HepG2 (cell line): Measurements from ENCODE around the gene DPM2. TPM values are rescaled to one million over a fixed set of nuclear protein-coding genes. Genes with fewer than 3 reads are reported as not detected.

Experiments used
- ATAC-seq: fragments of 200-7000 bp; cut with Tn5 transposase; 3 replicates; pipeline ENCODE4 v1.9.1; 2020; ENCODE audit warnings: mild to moderate bottlenecking, moderate library complexity
- BruUV-seq: library from RNA; stranded (reverse); fragments of 400-500 nt; replicated peaks from 2 replicates; lab custom pipeline; 2021; lab: Mats Ljungman, UMichigan
- CTCF ChIA-PET: fragments of 300-600 bp; formaldehyde crosslinking; extraction: SDS; loops from one replicate; lab custom pipeline; 2021; ENCODE audit warnings: low total read pairs, inconsistent platforms, low intra/inter-chr PET ratio; lab: Yijun Ruan, JAX
- POLR2A ChIA-PET: fragments of 350-600 bp; sonication (Branson Sonifier 250); formaldehyde crosslinking; loops from one replicate; lab custom pipeline; 2020; ENCODE audit warnings: antibody characterized with exemption, inconsistent platforms; lab: Yijun Ruan, JAX
- DNase-seq: peaks from one replicate; pipeline ENCODE4 v3.0.0-alpha.2; 2015; ENCODE audit warnings: low spot score
- FAIRE-seq: peaks from 3 replicates; lab custom pipeline; 2011; peaks lifted over from hg19 to GRCh38; lab: Jason Lieb, UNC
- H2AFZ ChIP-seq: one replicate; pipeline ENCODE4 v1.6.1; 2011; ENCODE audit warnings: low read length, inconsistent platforms
- H3K27ac ChIP-seq: fragments of 300-600 bp; 3 replicates; pipeline ENCODE4 v1.8.0; 2011; ENCODE audit warnings: mixed run types, mild to moderate bottlenecking, mixed read lengths, low read length, inconsistent platforms; ENCODE audit not compliant: insufficient read depth; ENCODE audit errors: extremely low read length
- H3K27me3 ChIP-seq, 2 experiments: fragments of 200-600 bp in 1 of 2; 2 replicates in 1 of 2; 3 replicates in 1 of 2; pipeline versions ENCODE4 v1.6.0 to v1.8.0; 2011; ENCODE audit warnings: low read length in 2 of 2, mild to moderate bottlenecking in 2 of 2, moderate library complexity in 2 of 2, inconsistent platforms in 1 of 2; ENCODE audit not compliant: insufficient read depth in 2 of 2, control insufficient read depth in 1 of 2
- H3K36me3 ChIP-seq, 2 experiments: fragments of 200-600 bp in 1 of 2; replicated peaks in 1 of 2; 2 replicates in 1 of 2; 3 replicates in 1 of 2; pipeline versions ENCODE4 v1.5.1 to v1.8.0; 2011; ENCODE audit warnings: low read length in 2 of 2, inconsistent platforms in 1 of 2; ENCODE audit not compliant: insufficient read depth in 2 of 2, control insufficient read depth in 1 of 2
- H3K4me1 ChIP-seq: 2 replicates; pipeline ENCODE4 v1.5.1; 2012; ENCODE audit warnings: low read length, inconsistent platforms; ENCODE audit not compliant: insufficient read depth
- H3K4me2 ChIP-seq: 2 replicates; pipeline ENCODE4 v1.6.0; 2011; ENCODE audit warnings: low read depth, low read length, inconsistent platforms
- H3K4me3 ChIP-seq, 3 experiments: fragments of 200-600 bp in 1 of 3; sonication (generic), shearing (Covaris generic) in 1 of 3; replicated peaks in 1 of 3; 2 replicates each; pipeline ENCODE4 v1.5.1; 2011 to 2016; ENCODE audit warnings: low read length in 3 of 3, inconsistent platforms in 2 of 3, low read depth in 2 of 3, mild to moderate bottlenecking in 2 of 3, control low read depth in 1 of 3, mixed read lengths in 1 of 3; ENCODE audit not compliant: insufficient read depth in 1 of 3
- H3K79me2 ChIP-seq: one replicate; pipeline ENCODE4 v1.6.1; 2011; ENCODE audit warnings: low read length, inconsistent platforms; ENCODE audit not compliant: insufficient read depth
- H3K9ac ChIP-seq: 2 replicates; pipeline ENCODE4 v1.6.0; 2011; ENCODE audit warnings: mild to moderate bottlenecking, low read depth, low read length, inconsistent platforms; ENCODE audit not compliant: insufficient read depth
- H3K9me3 ChIP-seq: 2 replicates; pipeline ENCODE4 v1.5.1; 2012; ENCODE audit warnings: mild to moderate bottlenecking, low read length
- H4K20me1 ChIP-seq: 2 replicates; pipeline ENCODE4 v1.6.0; 2011; ENCODE audit warnings: inconsistent platforms, mild to moderate bottlenecking, low read length, moderate library complexity; ENCODE audit not compliant: insufficient read depth
- BHLHE40 ChIP-seq: IDR thresholded peaks from 2 replicates; pipeline ENCODE4 v1.6.1; 2011; ENCODE audit warnings: low read length, improper control_type of control experiment
- CCDC6 ChIP-seq: sonication (generic); formaldehyde crosslinking; IDR thresholded peaks from 2 replicates; pipeline ENCODE4 v1.8.1; 2022; ENCODE audit warnings: mild to moderate bottlenecking, missing genetic modification reagents, moderate library complexity
- PHF8 ChIP-seq: sonication (generic); formaldehyde crosslinking; IDR thresholded peaks from 2 replicates; pipeline ENCODE4 v1.5.0; 2020; ENCODE audit warnings: missing genetic modification reagents
- SP140L ChIP-seq: sonication (generic); formaldehyde crosslinking; IDR thresholded peaks from 2 replicates; pipeline ENCODE4 v1.4.0; 2020; ENCODE audit warnings: missing genetic modification reagents, borderline replicate concordance
- TMF1 ChIP-seq: sonication (generic); formaldehyde crosslinking; IDR thresholded peaks from 2 replicates; pipeline ENCODE4 v1.8.1; 2022; ENCODE audit warnings: low read depth, missing genetic modification reagents
- YY1 ChIP-seq: IDR thresholded peaks from 2 replicates; pipeline ENCODE4 v1.6.1; 2011; ENCODE audit warnings: low read length, low read depth, moderate library complexity, mild to moderate bottlenecking; ENCODE audit not compliant: insufficient read depth, insufficient replicate concordance
- ZBTB7A ChIP-seq: sonication (generic); formaldehyde crosslinking; IDR thresholded peaks from 2 replicates; pipeline ENCODE4 v1.8.0; 2022; ENCODE audit warnings: mild to moderate bottlenecking, missing genetic modification reagents
- ZFY ChIP-seq: sonication (generic); formaldehyde crosslinking; IDR thresholded peaks from 2 replicates; pipeline ENCODE4 v1.4.0; 2020; ENCODE audit warnings: missing genetic modification reagents
- ZNF24 ChIP-seq: fragments of 450-650 bp; IDR thresholded peaks from 2 replicates; pipeline ENCODE4 v1.6.1; 2017; ENCODE audit warnings: antibody characterized with exemption, mild to moderate bottlenecking
- ZNF30 ChIP-seq: sonication (generic); formaldehyde crosslinking; IDR thresholded peaks from 2 replicates; pipeline ENCODE4 v1.5.0; 2020; ENCODE audit warnings: mild to moderate bottlenecking, missing genetic modification reagents
- ZNF430 ChIP-seq: sonication (generic); formaldehyde crosslinking; IDR thresholded peaks from 2 replicates; pipeline ENCODE4 v1.9.0; 2021; ENCODE audit warnings: mild to moderate bottlenecking, missing genetic modification reagents
- ZNF605 ChIP-seq: sonication (generic); formaldehyde crosslinking; IDR thresholded peaks from 2 replicates; pipeline ENCODE4 v1.8.0; 2022; ENCODE audit warnings: mild to moderate bottlenecking, missing genetic modification reagents
- ZNF660 ChIP-seq: sonication (generic); formaldehyde crosslinking; IDR thresholded peaks from 2 replicates; pipeline ENCODE4 v1.5.1; 2020; ENCODE audit warnings: mild to moderate bottlenecking, low read depth, missing genetic modification reagents, borderline replicate concordance
- ZSCAN20 ChIP-seq: sonication (generic); formaldehyde crosslinking; IDR thresholded peaks from 2 replicates; pipeline ENCODE4 v1.4.0; 2020; ENCODE audit warnings: missing genetic modification reagents, mild to moderate bottlenecking, borderline replicate concordance
- WGBS: methylation state at CpG from one replicate; pipeline ENCODE4 v1.1.6; 2017; ENCODE audit warnings: low lambda C conversion rate; 5-methylcytosine and 5-hydroxymethylcytosine counted together
- in situ Hi-C: cut with HindIII; loops from 2 replicates; pipeline ENCODE4 v1.10.0; 2017; ENCODE audit warnings: low pct_unique_long_range_greater_than_20kb; ENCODE audit not compliant: extremely low pct_ligation_motif_present
- intact Hi-C: fragments of 100-400 bp; cut with micrococcal nuclease; formaldehyde crosslinking; loops from one replicate; pipeline ENCODE4 v1.10.0; 2022; ENCODE audit not compliant: unreplicated experiment
- polyA plus RNA-seq, 8 experiments: library from polyadenylated mRNA; depleted of rRNA in 3 of 8; stranded (reverse) in 7 of 8; unstranded in 1 of 8; fragments of >200 nt; fragmentation: Illumina TruSeq in 4 of 8; extraction: Trizol in 4 of 8; gene quantifications; 2 replicates each; pipeline versions ENCODE4 v1.2.1 to v1.2.3, GENCODE V29; 2011 to 2016; ENCODE audit warnings: low read depth in 4 of 8, missing spikeins in 1 of 8, mixed read lengths in 1 of 8; ENCODE audit not compliant: insufficient read depth in 1 of 8
- total RNA-seq, 5 experiments: library from RNA; depleted of rRNA; stranded (reverse); fragments of >200 nt; fragmentation: Illumina TruSeq; extraction: Trizol; gene quantifications; 2 replicates each; pipeline ENCODE4 v1.2.3, GENCODE V29; 2016; ENCODE audit warnings: low read depth in 1 of 5
- TF ChIP-seq, protein P1 (sequence below): sonication (generic); formaldehyde crosslinking; IDR thresholded peaks from 2 replicates; pipeline ENCODE4 v1.9.0; 2022; ENCODE audit warnings: missing genetic modification reagents, mild to moderate bottlenecking, borderline replicate concordance
- TF ChIP-seq, protein P2 (sequence below): sonication (generic); formaldehyde crosslinking; IDR thresholded peaks from 2 replicates; pipeline ENCODE4 v1.4.0; 2020; ENCODE audit warnings: missing genetic modification reagents, borderline replicate concordance

DPM2 gene
- total and polyA plus RNA-seq, 2 of the 13 experiments (the other 11 are each of a cell fraction or from before 2014, with no cell fraction given): 24.8 to 35.3 TPM

- 7% methylated on average over 15 of the region's 89 CpGs for WGBS
- ChIA-PET POLR2A (interaction anchor here (1.3 to 3.8 kb wide), 4 partner anchors 9 to 164 kb away, joined by 3 to 55 read pairs (median 16); partner anchors contain the start of genes ST6GALNAC4 and TOR2A), CTCF (no interaction called here)
- DNase-seq (no peak), FAIRE-seq (no peak), ATAC-seq (peak; percentile 14)
- H3K27me3 ChIP-seq: no peaks in the 10 kb centered on the region
- intact Hi-C loops (no loop called here), in situ Hi-C loops (no loop called here)
- H2AFZ ChIP-seq: no peak within 1 kb of the TSS
- H3K4me1 ChIP-seq: peaks cover 64% of the 10 kb centered on the region
- H3K27ac ChIP-seq: peak within 1 kb of the TSS; percentile 91
- H4K20me1 ChIP-seq: no peaks in the 10 kb centered on the region
- H3K9ac ChIP-seq: peak within 1 kb of the TSS; percentile 81
- H3K4me2 ChIP-seq: peak within 1 kb of the TSS; percentile 84
- no peaks in the 10 kb centered on the region for H3K9me3 ChIP-seq
- H3K79me2 ChIP-seq: peaks cover 17% of the 10 kb centered on the region
- H3K4me3 ChIP-seq: peak within 1 kb of the TSS; percentile 89 to 95 (median 95)
- peaks cover 11 to 21% of the 10 kb centered on the region in 2 experiments for H3K36me3 ChIP-seq
- no TSS peak for BruUV-seq
- no peak for TF ChIP-seq ZNF30
- TF ChIP-seq ZBTB7A: peak; percentile 81; the same call in 1 of the 2 replicates
- peak; percentile 65 for TF ChIP-seq YY1
- 0 out of 2 replicates have a peak, but pooled peaks have one; percentile 65 for TF ChIP-seq ZNF430 (CRISPR knock-in tag)
- 0 out of 2 replicates have a peak, but pooled peaks have one; percentile 5 for TF ChIP-seq ZNF605 (CRISPR knock-in tag)
- no peak for TF ChIP-seq SP140L
- no peak for TF ChIP-seq ZNF24
- TF ChIP-seq, protein P1, sequence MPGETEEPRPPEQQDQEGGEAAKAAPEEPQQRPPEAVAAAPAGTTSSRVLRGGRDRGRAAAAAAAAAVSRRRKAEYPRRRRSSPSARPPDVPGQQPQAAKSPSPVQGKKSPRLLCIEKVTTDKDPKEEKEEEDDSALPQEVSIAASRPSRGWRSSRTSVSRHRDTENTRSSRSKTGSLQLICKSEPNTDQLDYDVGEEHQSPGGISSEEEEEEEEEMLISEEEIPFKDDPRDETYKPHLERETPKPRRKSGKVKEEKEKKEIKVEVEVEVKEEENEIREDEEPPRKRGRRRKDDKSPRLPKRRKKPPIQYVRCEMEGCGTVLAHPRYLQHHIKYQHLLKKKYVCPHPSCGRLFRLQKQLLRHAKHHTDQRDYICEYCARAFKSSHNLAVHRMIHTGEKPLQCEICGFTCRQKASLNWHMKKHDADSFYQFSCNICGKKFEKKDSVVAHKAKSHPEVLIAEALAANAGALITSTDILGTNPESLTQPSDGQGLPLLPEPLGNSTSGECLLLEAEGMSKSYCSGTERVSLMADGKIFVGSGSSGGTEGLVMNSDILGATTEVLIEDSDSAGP (CRISPR knock-in tag): peak; percentile 27; the same call in 1 of the 2 replicates
- TF ChIP-seq ZFY (CRISPR knock-in tag): peak; percentile 78
- TF ChIP-seq, protein P2, sequence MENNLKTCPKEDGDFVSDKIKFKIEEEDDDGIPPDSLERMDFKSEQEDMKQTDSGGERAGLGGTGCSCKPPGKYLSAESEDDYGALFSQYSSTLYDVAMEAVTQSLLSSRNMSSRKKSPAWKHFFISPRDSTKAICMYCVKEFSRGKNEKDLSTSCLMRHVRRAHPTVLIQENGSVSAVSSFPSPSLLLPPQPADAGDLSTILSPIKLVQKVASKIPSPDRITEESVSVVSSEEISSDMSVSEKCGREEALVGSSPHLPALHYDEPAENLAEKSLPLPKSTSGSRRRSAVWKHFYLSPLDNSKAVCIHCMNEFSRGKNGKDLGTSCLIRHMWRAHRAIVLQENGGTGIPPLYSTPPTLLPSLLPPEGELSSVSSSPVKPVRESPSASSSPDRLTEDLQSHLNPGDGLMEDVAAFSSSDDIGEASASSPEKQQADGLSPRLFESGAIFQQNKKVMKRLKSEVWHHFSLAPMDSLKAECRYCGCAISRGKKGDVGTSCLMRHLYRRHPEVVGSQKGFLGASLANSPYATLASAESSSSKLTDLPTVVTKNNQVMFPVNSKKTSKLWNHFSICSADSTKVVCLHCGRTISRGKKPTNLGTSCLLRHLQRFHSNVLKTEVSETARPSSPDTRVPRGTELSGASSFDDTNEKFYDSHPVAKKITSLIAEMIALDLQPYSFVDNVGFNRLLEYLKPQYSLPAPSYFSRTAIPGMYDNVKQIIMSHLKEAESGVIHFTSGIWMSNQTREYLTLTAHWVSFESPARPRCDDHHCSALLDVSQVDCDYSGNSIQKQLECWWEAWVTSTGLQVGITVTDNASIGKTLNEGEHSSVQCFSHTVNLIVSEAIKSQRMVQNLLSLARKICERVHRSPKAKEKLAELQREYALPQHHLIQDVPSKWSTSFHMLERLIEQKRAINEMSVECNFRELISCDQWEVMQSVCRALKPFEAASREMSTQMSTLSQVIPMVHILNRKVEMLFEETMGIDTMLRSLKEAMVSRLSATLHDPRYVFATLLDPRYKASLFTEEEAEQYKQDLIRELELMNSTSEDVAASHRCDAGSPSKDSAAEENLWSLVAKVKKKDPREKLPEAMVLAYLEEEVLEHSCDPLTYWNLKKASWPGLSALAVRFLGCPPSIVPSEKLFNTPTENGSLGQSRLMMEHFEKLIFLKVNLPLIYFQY: peak; percentile 46; the same call in 1 of the 2 replicates
- 0 out of 2 replicates have a peak, but pooled peaks have one; percentile 27 for TF ChIP-seq CCDC6 (CRISPR knock-in tag)
- peak; percentile 57; the same call in 1 of the 2 replicates for TF ChIP-seq TMF1 (CRISPR knock-in tag)
- TF ChIP-seq ZNF660 (CRISPR knock-in tag): no peak
- peak; percentile 36; the same call in 1 of the 2 replicates for TF ChIP-seq PHF8 (CRISPR knock-in tag)
- 0 out of 2 replicates have a peak, but pooled peaks have one; percentile 9 for TF ChIP-seq ZSCAN20
- TF ChIP-seq BHLHE40: 0 out of 2 replicates have a peak, but pooled peaks have one; percentile 6
Measured at GRCh38 chr9:127899128-127899943, 38.3 kb downstream of the DPM2 start, which contains the start of gene ST6GALNAC6. Gene ST6GALNAC6, minus strand, starts transcription at chr9:127899603. Its CDS starts 1,622 bp downstream, at chr9:127897981.
